Mesenchymal stem cell (in vitro differentiated cells and primary cell): Measurements from ENCODE around the gene EHD4.
A peak's percentile ranks its signal among the peaks of the same experiment; 100 is the strongest.

ENCODE experiments used
- DNase-seq: peaks from one replicate; pipeline ENCODE4 v3.0.0-alpha.2; 2013
- H2AFZ ChIP-seq: one replicate; pipeline ENCODE4 v1.6.1; 2013; ENCODE audit warnings: low read depth, mild to moderate bottlenecking, control low read depth, inconsistent platforms, low read length, moderate library complexity
- H2AK5ac ChIP-seq: 2 replicates; pipeline ENCODE4 v1.6.1; 2013; ENCODE audit warnings: low read length, moderate library complexity, mild to moderate bottlenecking, inconsistent platforms; ENCODE audit not compliant: severe bottlenecking
- H2BK120ac ChIP-seq: one replicate; pipeline ENCODE4 v1.6.1; 2013; ENCODE audit warnings: low read depth, mild to moderate bottlenecking, inconsistent platforms, low read length, moderate library complexity
- H2BK12ac ChIP-seq, 2 experiments: one replicate each; pipeline ENCODE4 v1.6.1; 2013; ENCODE audit warnings: inconsistent platforms in 2 of 2, low read length in 2 of 2, mild to moderate bottlenecking in 2 of 2, moderate library complexity in 2 of 2, control low read depth in 1 of 2
- H2BK15ac ChIP-seq: one replicate; pipeline ENCODE4 v1.6.1; 2013; ENCODE audit warnings: mild to moderate bottlenecking, low read depth, inconsistent platforms; ENCODE audit not compliant: poor library complexity, severe bottlenecking
- H2BK5ac ChIP-seq: 2 replicates; pipeline ENCODE4 v1.6.1; 2013; ENCODE audit warnings: low read depth, mild to moderate bottlenecking, low read length, control low read depth, inconsistent platforms; ENCODE audit not compliant: poor library complexity, severe bottlenecking
- H3K14ac ChIP-seq, 2 experiments: one replicate each; pipeline ENCODE4 v1.6.1; 2013; ENCODE audit warnings: inconsistent platforms in 2 of 2, low read length in 2 of 2, control low read depth in 1 of 2, mild to moderate bottlenecking in 1 of 2, moderate library complexity in 1 of 2
- H3K18ac ChIP-seq, 2 experiments: one replicate each; pipeline ENCODE4 v1.6.1; 2013; ENCODE audit warnings: inconsistent platforms in 2 of 2, low read length in 2 of 2, control low read depth in 1 of 2, low read depth in 1 of 2, mild to moderate bottlenecking in 1 of 2
- H3K23ac ChIP-seq, 2 experiments: one replicate each; pipeline ENCODE4 v1.6.1; 2013; ENCODE audit warnings: inconsistent platforms in 2 of 2, low read length in 2 of 2, mild to moderate bottlenecking in 2 of 2, moderate library complexity in 2 of 2, control low read depth in 1 of 2
- H3K27ac ChIP-seq: 2 replicates; pipeline ENCODE4 v1.5.1; 2013; ENCODE audit warnings: mild to moderate bottlenecking, moderate library complexity, low read length, control low read depth, inconsistent platforms; ENCODE audit not compliant: poor library complexity, severe bottlenecking
- H3K27me3 ChIP-seq, 2 experiments: 2 replicates each; pipeline versions ENCODE4 v1.6.1 to v1.7.0; 2013; ENCODE audit warnings: low read length in 2 of 2, mild to moderate bottlenecking in 2 of 2, moderate library complexity in 2 of 2, control low read depth in 1 of 2, inconsistent platforms in 1 of 2; ENCODE audit not compliant: control insufficient read depth in 1 of 2, insufficient read depth in 1 of 2
- H3K36me3 ChIP-seq, 2 experiments: 2 replicates each; pipeline versions ENCODE4 v1.6.1 to v1.7.0; 2013; ENCODE audit warnings: low read length in 2 of 2, control low read depth in 1 of 2, inconsistent platforms in 1 of 2, low read depth in 1 of 2, mild to moderate bottlenecking in 1 of 2; ENCODE audit not compliant: insufficient read depth in 2 of 2, control insufficient read depth in 1 of 2
- H3K4ac ChIP-seq, 2 experiments: one replicate each; pipeline ENCODE4 v1.6.1; 2013; ENCODE audit warnings: inconsistent platforms in 2 of 2, low read length in 2 of 2, mild to moderate bottlenecking in 2 of 2, moderate library complexity in 2 of 2, control low read depth in 1 of 2, low read depth in 1 of 2
- H3K4me1 ChIP-seq: 2 replicates; pipeline ENCODE4 v1.6.1; 2013; ENCODE audit warnings: low read depth, low read length, control low read depth; ENCODE audit not compliant: control insufficient read depth, insufficient read depth
- H3K4me2 ChIP-seq: 2 replicates; pipeline ENCODE4 v1.6.1; 2013; ENCODE audit warnings: low read length, mild to moderate bottlenecking, inconsistent platforms; ENCODE audit not compliant: poor library complexity, severe bottlenecking
- H3K4me3 ChIP-seq, 2 experiments: 2 replicates each; pipeline versions ENCODE4 v1.5.1 to v1.7.0; 2013; ENCODE audit warnings: low read length in 2 of 2, mild to moderate bottlenecking in 2 of 2, control low read depth in 1 of 2, low read depth in 1 of 2; ENCODE audit not compliant: insufficient read depth in 1 of 2
- H3K79me1 ChIP-seq: replicated peaks from 2 replicates; pipeline ENCODE4 v1.6.1; 2013; ENCODE audit warnings: mild to moderate bottlenecking, control low read depth, low read length, inconsistent platforms; ENCODE audit not compliant: poor library complexity, severe bottlenecking
- H3K9ac ChIP-seq: 2 replicates; pipeline ENCODE4 v1.7.0; 2013; ENCODE audit warnings: mild to moderate bottlenecking, low read length, moderate library complexity
- H3K9me3 ChIP-seq: 2 replicates; pipeline ENCODE4 v1.7.0; 2013; ENCODE audit warnings: mild to moderate bottlenecking, low read length; ENCODE audit not compliant: control insufficient read depth
- H4K8ac ChIP-seq: one replicate; pipeline ENCODE4 v1.6.1; 2013; ENCODE audit warnings: inconsistent platforms, mild to moderate bottlenecking, low read length, moderate library complexity
- H4K91ac ChIP-seq: one replicate; pipeline ENCODE4 v1.6.1; 2013; ENCODE audit warnings: mild to moderate bottlenecking, low read length, inconsistent platforms
- WGBS: methylation state at CpG from one replicate; pipeline ENCODE4 v1.1.7; 2013; ENCODE audit warnings: mixed read lengths; 5-methylcytosine and 5-hydroxymethylcytosine counted together

The EHD4 gene

GRCh38 chr15:41919954-41920538 is 52.3 kb downstream of the EHD4 start:
- H3K79me1 ChIP-seq: peaks cover 12% of the 10 kb centered on the region
- 16% methylated on average over 3 of the region's 3 CpGs for WGBS

GRCh38 chr15:41919201-41919820 is 53.0 kb downstream of the EHD4 start:
- Histone ChIP-seq H2BK12ac (peak overlapping the region; percentile 27 to 33), H3K36me3 (peaks cover 30 to 51% of the 10 kb centered on the region in 2 experiments), H3K27ac (peak overlapping the region; percentile 59), H3K4me3 (no peak overlapping the region), H3K4ac (peak overlapping the region in 1 of 2 experiments; percentile 70), H2BK5ac (no peak overlapping the region), H3K14ac (no peak overlapping the region), H3K4me2 (no peak overlapping the region), H3K4me1 (peaks cover 42% of the 10 kb centered on the region), H3K79me1 (peaks cover 12% of the 10 kb centered on the region), H3K9ac (no peak overlapping the region), H2BK15ac (peak overlapping the region; percentile 96), H3K23ac (no peak overlapping the region), H4K8ac (no peak overlapping the region), H3K18ac (peak overlapping the region; percentile 6 to 44), H4K91ac (peak overlapping the region; percentile 30), H2AFZ (no peak overlapping the region), H2BK120ac (no peak overlapping the region), H3K27me3 (no peaks in the 10 kb centered on the region), H3K9me3 (no peaks in the 10 kb centered on the region), H2AK5ac (peak overlapping the region; percentile 12)
- DNase-seq: peak; percentile 52
- 90% methylated on average over 30 of the region's 30 CpGs for WGBS

More at GRCh38 chr15:41919954-41920538, 52.3 kb downstream of the EHD4 start:
- H2BK120ac ChIP-seq: no peak overlapping the region
- no peak overlapping the region for H2AFZ ChIP-seq
- H3K14ac ChIP-seq: no peak overlapping the region
- peaks cover 42% of the 10 kb centered on the region for H3K4me1 ChIP-seq
- no peak overlapping the region for H2BK5ac ChIP-seq
- H3K4ac ChIP-seq: no peak overlapping the region
- no peak overlapping the region for H2AK5ac ChIP-seq
- H3K27me3 ChIP-seq: no peaks in the 10 kb centered on the region
- H3K23ac ChIP-seq: no peak overlapping the region
- H3K4me2 ChIP-seq: peak overlapping the region; percentile 20
- H3K9ac ChIP-seq: no peak overlapping the region
- no peaks in the 10 kb centered on the region for H3K9me3 ChIP-seq
- H3K36me3 ChIP-seq: peaks cover 32 to 57% of the 10 kb centered on the region in 2 experiments
- peak overlapping the region; percentile 59 for H3K27ac ChIP-seq
- no peak overlapping the region for H3K18ac ChIP-seq
- H4K8ac ChIP-seq: no peak overlapping the region
- peak; percentile 95 for DNase-seq
- no peak overlapping the region for H2BK15ac ChIP-seq
- no peak overlapping the region for H2BK12ac ChIP-seq
- no peak overlapping the region for H3K4me3 ChIP-seq
- no peak overlapping the region for H4K91ac ChIP-seq

- no peak overlapping the region for H3K18ac ChIP-seq
- no peak overlapping the region for H3K4me2 ChIP-seq
- no peak overlapping the region for H3K4me3 ChIP-seq
- H4K91ac ChIP-seq: peak overlapping the region; percentile 25
- H2BK5ac ChIP-seq: no peak overlapping the region
- no peak overlapping the region for H3K9ac ChIP-seq
- no peak overlapping the region for H2BK120ac ChIP-seq
- peaks cover 11% of the 10 kb centered on the region for H3K79me1 ChIP-seq
- no peak overlapping the region for H2BK15ac ChIP-seq
- no peaks in the 10 kb centered on the region for H3K27me3 ChIP-seq
- no peak overlapping the region for H4K8ac ChIP-seq
- H2BK12ac ChIP-seq: peak overlapping the region in 1 of 2 experiments; percentile 40
- no peaks in the 10 kb centered on the region for H3K9me3 ChIP-seq
- peaks cover 42% of the 10 kb centered on the region for H3K4me1 ChIP-seq
- H3K23ac ChIP-seq: no peak overlapping the region
- WGBS: 99% methylated on average over 8 of the region's 8 CpGs
- peaks cover 28 to 50% of the 10 kb centered on the region in 2 experiments for H3K36me3 ChIP-seq
- no peak for DNase-seq
- peak overlapping the region; percentile 10 for H3K27ac ChIP-seq
- H2AK5ac ChIP-seq: no peak overlapping the region
- H2AFZ ChIP-seq: no peak overlapping the region
- no peak overlapping the region for H3K14ac ChIP-seq
- H3K4ac ChIP-seq: no peak overlapping the region
Measured at GRCh38 chr15:41918506-41919126, 53.7 kb downstream of the EHD4 start.

- Histone ChIP-seq H3K23ac (no peak overlapping the region), H2AK5ac (peak overlapping the region; percentile 24), H3K9ac (no peak overlapping the region), H3K4me3 (no peak overlapping the region), H2BK120ac (no peak overlapping the region), H2AFZ (no peak overlapping the region), H3K4me1 (peaks cover 41% of the 10 kb centered on the region), H3K9me3 (no peaks in the 10 kb centered on the region), H3K27me3 (no peaks in the 10 kb centered on the region), H3K27ac (peak overlapping the region; percentile 26), H3K79me1 (peaks cover 8% of the 10 kb centered on the region), H4K91ac (peak overlapping the region; percentile 30), H4K8ac (no peak overlapping the region), H3K36me3 (peaks cover 28 to 50% of the 10 kb centered on the region in 2 experiments), H3K4ac (peak overlapping the region in 1 of 2 experiments; percentile 39), H2BK12ac (peak overlapping the region; percentile 7 to 79), H2BK15ac (peak overlapping the region; percentile 12), H3K4me2 (no peak overlapping the region), H3K14ac (peak overlapping the region in 1 of 2 experiments; percentile 42), H2BK5ac (no peak overlapping the region), H3K18ac (no peak overlapping the region)
- WGBS: 35% methylated on average over 6 of the region's 10 CpGs
- DNase-seq: peak; percentile 85
Measured at GRCh38 chr15:41917767-41918430, 54.5 kb downstream of the EHD4 start.
